Astrocyte (in vitro differentiated cells and primary cell): ENCODE measurements around the gene DNER.

Source experiments
- CTCF ChIP-seq: IDR thresholded peaks from 2 replicates; pipeline ENCODE4 v1.5.1; 2011; ENCODE audit warnings: low read depth, mild to moderate bottlenecking, inconsistent platforms, low read length, moderate library complexity; ENCODE audit not compliant: insufficient read depth
- EZH2 ChIP-seq: IDR thresholded peaks from 2 replicates; pipeline ENCODE4 v1.6.1; 2012; ENCODE audit warnings: mild to moderate bottlenecking, low read length, inconsistent platforms; ENCODE audit not compliant: insufficient read depth

GRCh38 chr2:229375251-229375650 lies 339.1 kb downstream of the DNER start:
- TF ChIP-seq EZH2 (no peak), CTCF (no peak)
